SU-DHL-6 (cell line): ENCODE results near the gene HTT.

Source experiments
- H2AFZ ChIP-seq: fragments of 200-600 bp; sonication (generic); 2 replicates; pipeline ENCODE4 v1.6.1; 2014; ENCODE audit warnings: low read depth, mild to moderate bottlenecking, moderate library complexity, mixed read lengths, antibody characterized with exemption, low read length; ENCODE audit not compliant: severe bottlenecking
- H3F3A ChIP-seq: fragments of 200-600 bp; shearing (Covaris generic); 2 replicates; pipeline ENCODE4 v1.6.0; 2016; ENCODE audit warnings: antibody characterized with exemption, mild to moderate bottlenecking; ENCODE audit not compliant: insufficient read depth
- H3K27ac ChIP-seq: fragments of 200-600 bp; sonication (generic); 2 replicates; pipeline ENCODE4 v1.5.1; 2016; ENCODE audit warnings: low read depth, mild to moderate bottlenecking, low read length, moderate library complexity, mixed read lengths
- H3K27me3 ChIP-seq: fragments of 200-600 bp; sonication (generic), shearing (Covaris generic); 2 replicates; pipeline ENCODE4 v1.6.0; 2014; ENCODE audit warnings: mild to moderate bottlenecking, low read length
- H3K36me3 ChIP-seq: fragments of 200-600 bp; sonication (generic); 2 replicates; pipeline ENCODE4 v1.6.1; 2014; ENCODE audit warnings: mild to moderate bottlenecking, low read length, mixed read lengths
- H3K4me2 ChIP-seq: fragments of 300-600, 200-600 bp; shearing (Covaris generic), sonication (generic); 2 replicates; pipeline ENCODE4 v1.6.0; 2014; ENCODE audit warnings: low read length, low read depth, mild to moderate bottlenecking; ENCODE audit not compliant: poor library complexity, severe bottlenecking
- H3K4me3 ChIP-seq: fragments of 200-600 bp; sonication (generic); 2 replicates; pipeline ENCODE4 v1.5.1; 2014; ENCODE audit warnings: antibody characterized with exemption, low read length, mild to moderate bottlenecking, mixed read lengths; ENCODE audit not compliant: insufficient read depth, poor library complexity, severe bottlenecking
- H3K79me2 ChIP-seq: fragments of 200-600 bp; sonication (generic); 2 replicates; pipeline ENCODE4 v1.6.1; 2014; ENCODE audit warnings: mild to moderate bottlenecking, low read length, moderate library complexity; ENCODE audit not compliant: insufficient read depth
- H3K9ac ChIP-seq: fragments of 200-600 bp; sonication (generic); 2 replicates; pipeline ENCODE4 v1.7.0; 2014; ENCODE audit warnings: mild to moderate bottlenecking, low read length
- H3K9me2 ChIP-seq: fragments of 200-600 bp; sonication (generic); replicated peaks from 2 replicates; pipeline ENCODE4 v1.6.1; 2014; ENCODE audit warnings: low read length; ENCODE audit not compliant: insufficient read depth
- H3K9me3 ChIP-seq: fragments of 200-600 bp; sonication (generic); 2 replicates; pipeline ENCODE4 v1.6.1; 2014; ENCODE audit warnings: low read length, mixed read lengths; ENCODE audit not compliant: insufficient read depth
- H4K20me1 ChIP-seq: fragments of 200-600 bp; sonication (generic); 2 replicates; pipeline ENCODE4 v1.6.1; 2014; ENCODE audit warnings: low read depth, mild to moderate bottlenecking, antibody characterized with exemption, low read length, moderate library complexity, mixed read lengths
- EZH2phosphoT487 ChIP-seq: fragments of 200-600 bp; sonication (generic), shearing (Covaris generic); conservative IDR thresholded peaks from 2 replicates; pipeline ENCODE4 v1.6.1; 2018; ENCODE audit warnings: mild to moderate bottlenecking, antibody characterized with exemption, low read length, moderate library complexity, mixed read lengths
- TF ChIP-seq, protein P1 (sequence below): fragments of 200-600 bp; sonication (generic); IDR thresholded peaks from one replicate; pipeline ENCODE4 v1.5.1; 2017; ENCODE audit warnings: antibody characterized with exemption, mild to moderate bottlenecking, low read length, moderate library complexity; ENCODE audit not compliant: insufficient read depth, poor library complexity, severe bottlenecking

The HTT gene

DNA sequence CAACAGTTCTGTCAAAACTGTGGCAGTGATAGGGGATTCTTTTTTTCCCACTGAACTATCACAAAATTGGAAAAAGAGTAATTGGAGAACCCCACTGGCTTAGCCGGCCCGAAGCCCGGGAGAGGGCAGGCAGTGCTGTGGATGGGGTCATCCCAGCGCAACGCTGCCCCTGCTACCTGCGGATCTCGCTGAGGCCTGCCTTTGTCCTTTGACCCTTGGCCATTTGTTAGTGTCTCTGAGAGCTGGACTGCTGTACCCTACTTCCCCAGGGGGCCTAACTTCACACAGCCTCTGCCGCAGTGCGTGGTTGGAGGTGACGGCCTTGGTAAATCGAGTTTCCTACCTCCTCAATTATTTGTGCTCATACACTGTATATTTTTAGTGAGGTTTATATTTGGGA lies 131.5 kb downstream of the HTT start:
- no peak overlapping the region for H3K4me2 ChIP-seq
- TF ChIP-seq, protein P1, sequence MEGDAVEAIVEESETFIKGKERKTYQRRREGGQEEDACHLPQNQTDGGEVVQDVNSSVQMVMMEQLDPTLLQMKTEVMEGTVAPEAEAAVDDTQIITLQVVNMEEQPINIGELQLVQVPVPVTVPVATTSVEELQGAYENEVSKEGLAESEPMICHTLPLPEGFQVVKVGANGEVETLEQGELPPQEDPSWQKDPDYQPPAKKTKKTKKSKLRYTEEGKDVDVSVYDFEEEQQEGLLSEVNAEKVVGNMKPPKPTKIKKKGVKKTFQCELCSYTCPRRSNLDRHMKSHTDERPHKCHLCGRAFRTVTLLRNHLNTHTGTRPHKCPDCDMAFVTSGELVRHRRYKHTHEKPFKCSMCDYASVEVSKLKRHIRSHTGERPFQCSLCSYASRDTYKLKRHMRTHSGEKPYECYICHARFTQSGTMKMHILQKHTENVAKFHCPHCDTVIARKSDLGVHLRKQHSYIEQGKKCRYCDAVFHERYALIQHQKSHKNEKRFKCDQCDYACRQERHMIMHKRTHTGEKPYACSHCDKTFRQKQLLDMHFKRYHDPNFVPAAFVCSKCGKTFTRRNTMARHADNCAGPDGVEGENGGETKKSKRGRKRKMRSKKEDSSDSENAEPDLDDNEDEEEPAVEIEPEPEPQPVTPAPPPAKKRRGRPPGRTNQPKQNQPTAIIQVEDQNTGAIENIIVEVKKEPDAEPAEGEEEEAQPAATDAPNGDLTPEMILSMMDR: no peak
- TF ChIP-seq EZH2phosphoT487: no peak
- H2AFZ ChIP-seq: no peak overlapping the region
- H3F3A ChIP-seq: no peaks in the 10 kb centered on the region
- H3K27me3 ChIP-seq: no peaks in the 10 kb centered on the region
- H3K9me2 ChIP-seq: no peaks in the 10 kb centered on the region
- H3K9me3 ChIP-seq: no peaks in the 10 kb centered on the region
- no peaks in the 10 kb centered on the region for H4K20me1 ChIP-seq
- H3K4me3 ChIP-seq: no peak overlapping the region
- no peak overlapping the region for H3K9ac ChIP-seq
- no peak overlapping the region for H3K27ac ChIP-seq
- no peaks in the 10 kb centered on the region for H3K79me2 ChIP-seq
- H3K36me3 ChIP-seq: peaks cover 5% of the 10 kb centered on the region

DNA sequence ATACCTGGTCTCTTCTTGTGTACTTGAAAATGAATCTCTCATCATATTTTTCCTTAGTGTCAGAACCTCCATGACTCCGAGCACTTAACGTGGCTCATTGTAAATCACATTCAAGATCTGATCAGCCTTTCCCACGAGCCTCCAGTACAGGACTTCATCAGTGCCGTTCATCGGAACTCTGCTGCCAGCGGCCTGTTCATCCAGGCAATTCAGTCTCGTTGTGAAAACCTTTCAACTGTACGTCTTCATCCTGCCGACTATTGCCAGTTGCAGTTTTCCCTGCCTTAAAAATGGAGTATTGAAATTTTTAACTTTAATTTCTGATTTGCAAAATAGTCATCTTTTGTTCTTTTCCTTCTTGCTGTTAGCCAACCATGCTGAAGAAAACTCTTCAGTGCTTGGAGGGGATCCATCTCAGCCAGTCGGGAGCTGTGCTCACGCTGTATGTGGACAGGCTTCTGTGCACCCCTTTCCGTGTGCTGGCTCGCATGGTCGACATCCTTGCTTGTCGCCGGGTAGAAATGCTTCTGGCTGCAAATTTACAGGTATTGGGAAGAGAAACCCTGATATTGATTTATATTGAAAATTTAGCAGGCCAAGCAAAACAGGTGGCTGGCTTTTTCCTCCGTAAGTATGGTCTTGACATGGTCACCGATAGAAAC lies 132.1 kb downstream of the HTT start:
- Histone ChIP-seq H3K4me3 (no peak overlapping the region), H4K20me1 (no peaks in the 10 kb centered on the region), H3F3A (no peaks in the 10 kb centered on the region), H3K4me2 (no peak overlapping the region), H3K27ac (no peak overlapping the region), H2AFZ (no peak overlapping the region), H3K9me2 (no peaks in the 10 kb centered on the region), H3K9ac (no peak overlapping the region), H3K27me3 (no peaks in the 10 kb centered on the region), H3K79me2 (no peaks in the 10 kb centered on the region), H3K9me3 (no peaks in the 10 kb centered on the region), H3K36me3 (peaks cover 5% of the 10 kb centered on the region)
- no peak for TF ChIP-seq EZH2phosphoT487
- TF ChIP-seq, protein P1: no peak

DNA sequence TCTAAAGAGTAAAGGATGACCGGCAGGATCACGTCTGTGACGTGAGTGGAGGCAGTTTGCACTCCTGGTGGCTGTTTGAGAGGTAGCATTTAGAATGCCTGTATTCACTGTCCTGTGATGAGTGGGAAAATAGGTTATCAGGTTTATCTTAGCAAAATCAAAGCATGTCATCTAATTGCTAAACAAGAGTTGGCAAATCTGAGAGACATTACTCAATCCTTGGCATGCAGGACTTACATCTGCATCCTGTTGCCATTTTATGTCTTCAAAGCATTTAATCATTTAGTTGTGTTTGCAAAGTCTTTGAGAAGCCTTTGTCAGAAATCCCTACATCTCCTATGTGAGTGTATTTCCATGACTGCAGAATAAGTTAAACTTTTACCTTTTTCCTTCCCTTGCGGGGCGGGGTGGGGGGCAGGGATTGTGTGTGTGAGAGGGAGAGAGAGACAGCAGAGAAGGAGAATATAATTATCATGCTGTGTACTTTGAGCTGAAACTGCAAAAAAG lies 133.1 kb downstream of the HTT start:
- Histone ChIP-seq H2AFZ (no peak overlapping the region), H4K20me1 (no peaks in the 10 kb centered on the region), H3F3A (no peaks in the 10 kb centered on the region), H3K9ac (no peak overlapping the region), H3K36me3 (peaks cover 5% of the 10 kb centered on the region), H3K79me2 (no peaks in the 10 kb centered on the region), H3K9me2 (no peaks in the 10 kb centered on the region), H3K27ac (no peak overlapping the region), H3K4me2 (no peak overlapping the region), H3K4me3 (no peak overlapping the region), H3K9me3 (no peaks in the 10 kb centered on the region), H3K27me3 (no peaks in the 10 kb centered on the region)
- TF ChIP-seq EZH2phosphoT487: no peak
- TF ChIP-seq, protein P1: no peak
